Ascending aorta (tissue), 2 donors: ENCODE results near the gene PLEKHM1. TPM values are rescaled to one million over a fixed set of nuclear protein-coding genes. Genes with fewer than 3 reads are reported as not detected.
A peak's percentile ranks its signal among the peaks of the same experiment; 100 is the strongest.

ENCODE experiments used
- DNase-seq, 2 donors: peaks; one replicate each; pipeline ENCODE4 v3.0.0-alpha.2; 2019; ENCODE audit warnings: low spot score in 2 of 2
- H3K27ac ChIP-seq, 2 donors: fragments of 200-600 bp; sonication (generic); one replicate each; pipeline ENCODE4 v1.5.1; 2016 to 2017; ENCODE audit warnings: mild to moderate bottlenecking in 1 of 2
- H3K27me3 ChIP-seq: fragments of 200-600 bp; sonication (generic); one replicate; pipeline ENCODE4 v1.5.1; 2017
- H3K36me3 ChIP-seq, 2 donors: fragments of 200-600 bp; sonication (generic); one replicate each; pipeline ENCODE4 v1.5.1; 2016
- H3K4me1 ChIP-seq, 2 donors: fragments of 200-600 bp; sonication (generic); one replicate each; pipeline ENCODE4 v1.5.1; 2016 to 2017; ENCODE audit warnings: mild to moderate bottlenecking in 1 of 2
- H3K4me3 ChIP-seq, 2 donors: fragments of 200-600 bp; sonication (generic); one replicate each; pipeline ENCODE4 v1.5.1; 2016 to 2017; ENCODE audit warnings: mild to moderate bottlenecking in 1 of 2
- H3K9me3 ChIP-seq, 2 donors: fragments of 200-600 bp; sonication (generic); one replicate each; pipeline ENCODE4 v1.5.1; 2016
- intact Hi-C: fragments of 100-400 bp; cut with DNase I; formaldehyde crosslinking; loops from one replicate; pipeline ENCODE4 v1.15.1; 2023
- total RNA-seq: library from RNA; depleted of rRNA; stranded (reverse); fragments of >200 nt; gene quantifications from one replicate; pipeline ENCODE4 v1.1.0, GENCODE V29; 2016
- TF ChIP-seq, protein P1 (sequence below), 3 experiments: fragments of 200-600 bp in 2 of 3; fragments of 450-650 bp in 1 of 3; sonication (generic) in 2 of 3; IDR thresholded peaks; one replicate each; pipeline ENCODE4 v1.5.1; 2016 to 2019; ENCODE audit warnings: antibody characterized with exemption in 3 of 3, mild to moderate bottlenecking in 1 of 3, moderate library complexity in 1 of 3

The PLEKHM1 gene
- total RNA-seq, 1 donor from 2014 or later = 30.2 TPM

DNA sequence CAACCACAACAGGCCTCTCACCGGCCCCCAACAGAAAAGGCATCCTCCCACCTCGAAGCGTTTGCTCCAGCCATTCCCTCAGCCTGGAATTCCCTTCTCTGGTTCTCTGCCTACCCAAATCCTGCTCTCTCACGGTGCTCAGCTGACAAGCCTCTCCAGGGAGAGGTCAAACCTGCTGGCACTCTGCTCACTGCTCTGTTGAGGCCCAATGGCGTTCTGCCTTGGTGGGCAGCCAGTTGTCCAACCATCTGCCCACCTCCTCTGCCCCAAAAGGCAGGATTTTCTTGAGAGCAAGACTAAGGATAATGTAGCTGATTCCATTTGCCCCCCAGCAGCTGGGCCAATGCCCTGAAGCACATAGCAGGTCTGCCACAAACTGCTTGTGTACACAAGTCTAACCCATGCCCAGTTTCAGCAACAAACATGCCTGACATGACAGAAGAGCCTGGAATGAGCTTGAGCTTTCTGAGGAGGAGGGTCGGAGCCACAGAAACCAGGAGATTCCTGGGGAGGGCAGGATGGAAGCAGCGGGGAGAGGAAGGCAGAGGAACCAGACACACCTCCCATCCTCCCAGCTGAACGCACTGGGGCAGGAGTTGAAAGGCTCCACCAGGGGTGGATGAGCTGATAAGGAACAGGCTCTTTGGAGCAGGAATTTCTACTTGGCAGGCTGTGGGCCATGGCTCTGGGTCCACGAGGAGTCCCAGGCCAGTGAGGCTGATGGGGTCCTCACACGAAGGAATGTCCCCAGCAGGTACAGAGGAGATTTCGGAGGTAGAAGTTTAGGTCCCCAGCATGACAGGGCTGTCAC is 81.7 kb downstream of the PLEKHM1 start:
- Histone ChIP-seq H3K36me3 (peaks cover 0 to 3% of the 10 kb centered on the region in 2 donors), H3K27ac (no peak overlapping the region), H3K27me3 (no peaks in the 10 kb centered on the region), H3K9me3 (no peaks in the 10 kb centered on the region), H3K4me1 (peaks cover 0 to 5% of the 10 kb centered on the region in 2 donors), H3K4me3 (peak overlapping the region in 1 of 2 donors; percentile 50)
- no peak for DNase-seq
- TF ChIP-seq, protein P1, sequence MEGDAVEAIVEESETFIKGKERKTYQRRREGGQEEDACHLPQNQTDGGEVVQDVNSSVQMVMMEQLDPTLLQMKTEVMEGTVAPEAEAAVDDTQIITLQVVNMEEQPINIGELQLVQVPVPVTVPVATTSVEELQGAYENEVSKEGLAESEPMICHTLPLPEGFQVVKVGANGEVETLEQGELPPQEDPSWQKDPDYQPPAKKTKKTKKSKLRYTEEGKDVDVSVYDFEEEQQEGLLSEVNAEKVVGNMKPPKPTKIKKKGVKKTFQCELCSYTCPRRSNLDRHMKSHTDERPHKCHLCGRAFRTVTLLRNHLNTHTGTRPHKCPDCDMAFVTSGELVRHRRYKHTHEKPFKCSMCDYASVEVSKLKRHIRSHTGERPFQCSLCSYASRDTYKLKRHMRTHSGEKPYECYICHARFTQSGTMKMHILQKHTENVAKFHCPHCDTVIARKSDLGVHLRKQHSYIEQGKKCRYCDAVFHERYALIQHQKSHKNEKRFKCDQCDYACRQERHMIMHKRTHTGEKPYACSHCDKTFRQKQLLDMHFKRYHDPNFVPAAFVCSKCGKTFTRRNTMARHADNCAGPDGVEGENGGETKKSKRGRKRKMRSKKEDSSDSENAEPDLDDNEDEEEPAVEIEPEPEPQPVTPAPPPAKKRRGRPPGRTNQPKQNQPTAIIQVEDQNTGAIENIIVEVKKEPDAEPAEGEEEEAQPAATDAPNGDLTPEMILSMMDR (IDR thresholded peaks at IDR 0.05) = no peak
- intact Hi-C loops = no loop called here

DNA sequence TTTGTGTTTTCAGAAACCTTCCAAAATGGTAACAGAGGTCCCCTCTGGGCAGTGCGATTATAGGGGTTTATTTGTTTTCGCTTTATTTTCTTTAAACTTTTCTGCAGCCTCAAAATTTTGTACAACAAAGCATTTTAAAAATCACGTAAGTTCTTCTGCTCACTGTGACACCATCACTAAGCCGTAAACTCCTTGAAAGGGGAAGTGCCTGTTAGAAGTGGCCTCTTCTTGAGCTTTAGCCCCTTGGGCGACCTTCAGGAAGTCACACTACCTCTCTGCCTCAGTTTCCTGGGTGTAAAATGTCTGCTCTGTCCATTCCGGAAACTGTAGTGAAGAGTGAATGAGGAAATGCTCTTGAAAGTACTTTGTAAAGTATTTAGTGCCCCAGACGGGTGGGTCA is 84.4 kb downstream of the PLEKHM1 start:
- DNase-seq = no peak
- TF ChIP-seq, protein P1 (IDR thresholded peaks at IDR 0.05) = no peak
- Histone ChIP-seq H3K27ac (no peak overlapping the region), H3K9me3 (no peaks in the 10 kb centered on the region), H3K27me3 (no peaks in the 10 kb centered on the region), H3K4me3 (no peak overlapping the region), H3K4me1 (peaks cover 0 to 5% of the 10 kb centered on the region in 2 donors), H3K36me3 (peaks cover 0 to 13% of the 10 kb centered on the region in 2 donors)
- intact Hi-C loops = no loop called here

DNA sequence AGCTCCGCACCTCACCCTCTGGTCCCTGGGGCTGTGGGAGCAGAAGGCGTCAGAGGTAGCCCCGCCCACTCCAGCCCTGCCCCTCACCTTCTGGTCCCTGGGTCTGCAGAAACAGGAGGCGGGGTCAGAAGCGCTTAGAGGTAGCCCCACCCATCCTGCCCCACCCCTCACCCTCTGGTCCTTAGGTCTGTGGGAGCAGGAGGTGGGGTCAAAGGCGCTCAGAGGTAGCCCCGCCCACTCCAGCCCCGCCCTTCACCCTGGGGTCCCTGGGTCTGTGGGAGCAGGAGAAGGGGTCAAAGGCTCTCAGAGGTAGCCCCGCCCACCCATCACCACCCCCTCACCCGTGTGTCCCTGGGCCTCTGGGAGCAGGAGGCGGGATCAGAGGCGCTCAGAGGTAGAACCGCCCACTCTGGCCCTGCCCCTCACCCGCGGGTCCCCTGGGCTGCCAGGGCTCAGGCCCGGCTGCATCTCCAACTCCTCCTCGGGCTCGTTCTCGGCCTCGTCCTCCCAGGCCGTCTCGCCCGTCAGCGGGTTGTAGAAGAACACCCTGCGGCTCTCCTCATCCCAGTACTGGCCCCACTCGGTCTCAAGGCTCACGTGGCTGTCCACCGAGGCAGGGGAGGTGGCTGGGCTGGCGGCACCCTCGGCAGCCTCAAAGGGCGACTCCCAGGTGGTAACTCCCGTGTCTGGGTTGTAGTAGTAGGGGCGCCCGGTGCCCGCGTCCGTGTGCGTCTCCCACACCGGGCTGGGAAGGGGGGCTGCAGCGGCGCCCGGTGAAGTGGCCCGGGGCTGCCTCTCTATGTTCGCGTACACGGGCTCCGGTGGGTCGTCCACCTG is 85.1 kb downstream of the PLEKHM1 start:
- Histone ChIP-seq H3K27me3 (no peaks in the 10 kb centered on the region), H3K36me3 (peaks cover 0 to 13% of the 10 kb centered on the region in 2 donors), H3K9me3 (no peaks in the 10 kb centered on the region), H3K4me3 (peak overlapping the region in 1 of 2 donors; percentile 29), H3K4me1 (peaks cover 0 to 5% of the 10 kb centered on the region in 2 donors), H3K27ac (no peak overlapping the region)
- no peak for DNase-seq
- TF ChIP-seq, protein P1 (IDR thresholded peaks at IDR 0.05) = no peak
- intact Hi-C loops = no loop called here

DNA sequence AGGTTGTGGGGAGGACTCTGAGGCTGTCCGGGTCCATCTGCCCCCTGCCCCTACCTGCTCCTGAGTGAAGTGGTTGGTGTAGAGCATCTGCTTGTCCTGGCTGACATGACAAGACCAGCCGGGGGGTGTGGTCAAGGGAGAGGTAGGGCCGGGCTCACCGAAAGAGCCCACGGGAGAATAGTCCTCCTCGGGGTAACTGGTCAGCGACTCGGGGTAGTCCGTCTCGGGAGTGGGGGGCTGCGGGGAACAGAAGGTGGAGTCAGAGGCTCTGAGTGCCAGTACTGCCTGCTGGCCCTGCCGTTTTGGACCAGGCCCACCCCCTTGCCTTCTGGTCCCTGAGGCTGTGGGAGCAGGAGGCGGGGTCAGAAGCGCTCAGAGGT is 85.7 kb downstream of the PLEKHM1 start:
- intact Hi-C loops = no loop called here
- Histone ChIP-seq H3K4me3 (no peak overlapping the region), H3K4me1 (peaks cover 0 to 5% of the 10 kb centered on the region in 2 donors), H3K9me3 (no peaks in the 10 kb centered on the region), H3K27me3 (no peaks in the 10 kb centered on the region), H3K27ac (no peak overlapping the region), H3K36me3 (peaks cover 0 to 13% of the 10 kb centered on the region in 2 donors)
- TF ChIP-seq, protein P1 (IDR thresholded peaks at IDR 0.05) = no peak
- DNase-seq = no peak

DNA sequence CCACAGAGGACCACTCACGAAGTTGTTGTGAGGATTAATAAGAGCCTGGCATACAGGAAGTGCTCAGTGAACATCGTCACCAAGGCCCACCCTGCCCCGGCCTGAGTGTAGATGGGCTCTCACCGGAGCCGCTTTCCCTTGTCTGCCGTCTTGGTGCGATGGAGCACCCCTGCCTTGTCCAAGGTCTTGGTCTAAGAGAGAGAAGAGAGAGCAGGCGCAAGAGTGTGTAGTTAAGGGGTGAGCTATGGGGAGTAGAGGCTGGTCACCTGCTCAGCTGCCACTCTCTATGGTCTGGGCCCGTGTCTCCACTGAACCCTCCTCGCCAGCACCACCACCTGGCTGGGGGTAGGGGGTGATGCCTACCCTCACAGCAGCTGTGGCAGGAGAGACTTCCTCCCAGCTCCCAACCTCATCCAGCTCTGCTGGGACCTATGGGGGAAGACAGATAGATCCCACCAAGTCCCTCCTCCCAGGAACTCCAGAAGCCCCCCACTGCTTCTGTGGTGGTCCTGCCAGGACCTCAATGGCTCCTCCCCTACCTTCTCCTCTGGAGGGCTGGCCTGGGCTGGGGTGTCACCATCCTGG is 86.5 kb downstream of the PLEKHM1 start:
- Histone ChIP-seq H3K4me1 (peaks cover 0 to 5% of the 10 kb centered on the region in 2 donors), H3K4me3 (no peak overlapping the region), H3K27me3 (no peaks in the 10 kb centered on the region), H3K36me3 (peaks cover 0 to 15% of the 10 kb centered on the region in 2 donors), H3K27ac (no peak overlapping the region), H3K9me3 (no peaks in the 10 kb centered on the region)
- intact Hi-C loops = no loop called here
- DNase-seq = no peak
- TF ChIP-seq, protein P1 (IDR thresholded peaks at IDR 0.05) = no peak
